ENCODE measurements around the gene PDIK1L.

- TF ChIP-seq TEAD4 (IDR thresholded peaks at IDR 0.05; ENCODE audit: low read depth, low read length) (no peak), POLR2AphosphoS5 (IDR thresholded peaks at IDR 0.05; ENCODE audit: low read depth, low read length) (no peak), GABPA (IDR thresholded peaks at IDR 0.05; ENCODE audit: borderline replicate concordance, insufficient read depth, low read length) (no peak), EZH2 (IDR thresholded peaks at IDR 0.05; ENCODE audit: low read depth, low read length, severe bottlenecking) (no peak), YY1 (IDR thresholded peaks at IDR 0.05; ENCODE audit: low read depth, low read length) (no peak), CTCF (IDR thresholded peaks at IDR 0.05; ENCODE audit: control extremely low read depth in 1 of 3, insufficient read depth in 1 of 3, low read depth in 1 of 3, low read length in 3 of 3) (no peak), POLR2A (IDR thresholded peaks at IDR 0.05; ENCODE audit: control extremely low read depth in 1 of 2, low read depth in 2 of 2, low read length in 2 of 2) (no peak)
These were observed 44.2 kb upstream of the PDIK1L start, which contains the start of gene TRIM63 for GRCh38 chr1:26067432-26067911.
